NCI-H2227 treated with DMSO at 0.1 percent for 48 hours (cell line): ENCODE data around the gene NSD1.
"Not testable (repeated sequence)": the region's sequence is repeated elsewhere in the genome, so short reads cannot be mapped to it uniquely, and the experiment has no call there.

Experiments used
- DNase-seq: peaks from one replicate; lab custom pipeline; 2025; lab: John Stamatoyannopoulos, UW

NSD1 gene

GRCh38 chr5:177126771-177127170 is 6.8 kb upstream of the NSD1 start:
- no peak for DNase-seq

GRCh38 chr5:177128551-177128981 is 5.0 kb upstream of the NSD1 start:
- DNase-seq, result no peak

DNA sequence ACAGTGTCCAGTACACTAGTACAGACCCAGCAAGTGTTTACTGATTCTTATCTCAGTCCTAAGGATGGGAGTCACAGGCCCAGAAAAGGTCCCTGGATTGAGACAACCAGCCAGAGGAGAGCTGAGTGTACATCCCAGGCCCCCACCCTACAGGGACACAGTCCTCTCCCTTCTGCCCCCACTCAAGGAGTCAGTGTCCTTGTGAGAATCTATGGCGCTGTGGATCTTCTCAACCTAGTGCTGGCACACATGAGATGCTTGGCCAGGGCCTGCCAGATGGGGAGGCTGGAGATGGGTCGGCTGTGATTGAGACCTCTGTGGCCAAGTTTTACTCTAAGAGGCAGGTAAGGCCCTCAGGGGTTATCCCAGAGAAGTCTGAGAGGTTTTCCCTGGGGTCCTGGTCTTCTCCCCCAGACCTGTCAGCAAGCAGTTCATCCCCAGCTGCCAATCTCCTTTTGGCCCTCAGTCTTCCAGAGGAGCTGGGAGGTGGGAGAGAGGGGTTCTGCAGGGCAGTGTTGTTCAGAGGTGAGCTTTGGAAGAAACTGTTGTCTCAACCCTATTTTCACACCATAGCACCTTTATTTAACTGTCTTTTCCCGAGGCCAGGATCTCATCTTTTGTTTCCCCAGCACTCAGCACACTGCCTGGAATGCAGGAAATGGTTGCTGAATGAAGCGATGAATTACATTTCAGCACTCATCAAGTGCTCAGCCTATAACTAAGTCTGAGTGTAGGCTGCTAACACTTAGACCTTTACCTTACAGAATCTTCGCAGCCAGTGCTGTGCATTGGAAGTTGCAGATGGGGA is 3.2 kb upstream of the NSD1 start:
- DNase-seq, result no peak

DNA sequence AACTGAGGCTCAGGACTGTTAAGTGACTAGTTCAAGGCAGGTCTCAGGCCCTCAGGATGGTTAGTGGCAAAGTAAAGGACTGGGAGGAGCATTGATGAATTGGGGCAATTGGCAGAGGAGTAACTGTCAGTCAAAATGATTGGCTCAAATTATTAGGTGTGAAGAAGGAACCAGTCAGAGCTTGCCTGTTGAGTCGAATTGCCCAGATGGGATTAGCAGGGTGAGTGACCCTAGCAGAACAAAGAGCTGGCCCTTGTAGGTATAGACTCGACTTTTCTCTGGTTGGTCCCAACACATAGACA is 2.6 kb upstream of the NSD1 start:
- DNase-seq, result peak; percentile 11

- DNase-seq, result no peak
Measured at GRCh38 chr5:177131352-177132135, 2.0 kb upstream of the NSD1 start.

DNA sequence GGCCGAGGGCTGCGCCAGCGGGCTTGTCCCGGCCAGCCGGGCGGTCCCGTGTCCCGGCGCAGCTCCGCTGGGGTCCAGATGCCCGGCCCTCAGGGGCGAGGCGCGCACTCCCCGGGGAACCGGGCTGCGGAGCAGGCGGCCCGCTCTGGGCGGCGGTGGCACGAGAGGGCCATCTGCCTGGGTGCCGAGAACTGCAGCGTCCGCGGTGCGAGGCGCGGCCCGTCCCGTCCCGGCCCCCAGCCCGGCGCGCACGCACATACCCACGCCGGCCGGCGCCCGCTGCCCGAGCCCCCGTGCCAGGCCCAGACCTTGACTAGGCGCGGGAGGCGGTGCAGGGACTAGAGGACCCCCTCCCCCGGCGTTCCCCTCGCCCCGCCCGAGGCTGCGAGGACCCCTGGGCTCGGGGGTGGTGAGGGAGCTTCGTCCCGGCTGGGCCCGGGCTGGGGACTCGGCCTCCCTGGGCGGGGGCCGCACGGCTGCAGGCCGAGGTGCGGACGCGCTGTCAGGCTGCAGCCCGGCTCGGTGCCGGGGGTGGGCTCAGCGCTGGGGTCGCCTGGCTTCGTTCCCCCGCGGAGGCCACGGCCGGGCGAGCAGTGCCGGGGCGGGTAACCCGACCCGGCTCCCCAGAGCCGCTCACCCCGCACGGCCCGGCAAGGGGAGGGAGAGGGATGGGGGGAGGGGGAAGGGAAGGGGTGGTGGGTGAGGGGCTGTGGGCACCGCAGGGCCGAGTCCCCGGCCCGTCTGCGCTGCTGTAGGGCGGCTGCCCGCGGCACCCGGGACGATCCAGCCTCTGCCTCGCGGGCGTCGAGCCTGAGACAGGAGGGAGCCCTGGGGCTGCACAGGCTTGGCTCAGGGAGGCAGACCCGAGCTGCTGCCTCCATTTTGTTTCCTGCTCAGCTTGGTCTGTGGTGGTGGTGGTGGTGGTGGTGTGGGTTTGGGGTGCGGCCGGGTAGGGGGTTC is 1.2 kb upstream of the NSD1 start:
- no peak for DNase-seq

- no peak for DNase-seq
Measured at GRCh38 chr5:177133853-177134696, 502 bp downstream of the NSD1 start.

- no peak for DNase-seq
Measured at GRCh38 chr5:177134697-177135225, 1.2 kb downstream of the NSD1 start.

- DNase-seq, result no peak
Measured at GRCh38 chr5:177140312-177140711, 6.7 kb downstream of the NSD1 start.

DNA sequence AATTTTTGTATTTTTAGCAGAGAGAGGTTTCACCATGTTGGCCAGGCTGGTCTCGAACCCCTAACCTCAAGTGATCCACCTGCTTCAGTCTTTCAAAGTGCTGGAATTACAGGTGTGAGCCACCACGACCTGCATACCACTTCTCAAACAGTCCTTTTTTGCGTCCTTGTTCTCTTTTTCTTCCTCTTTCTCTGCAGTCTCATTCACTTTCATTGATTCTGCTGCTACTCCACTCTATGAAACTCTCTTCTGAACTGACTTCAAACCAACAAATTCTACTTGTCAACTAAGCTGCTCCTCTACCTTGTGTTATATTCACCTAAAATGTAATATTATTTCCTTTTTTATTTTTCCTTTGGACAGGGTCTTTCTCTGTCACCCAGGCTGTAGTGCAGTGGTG is 7.9 kb downstream of the NSD1 start:
- DNase-seq, result no peak

DNA sequence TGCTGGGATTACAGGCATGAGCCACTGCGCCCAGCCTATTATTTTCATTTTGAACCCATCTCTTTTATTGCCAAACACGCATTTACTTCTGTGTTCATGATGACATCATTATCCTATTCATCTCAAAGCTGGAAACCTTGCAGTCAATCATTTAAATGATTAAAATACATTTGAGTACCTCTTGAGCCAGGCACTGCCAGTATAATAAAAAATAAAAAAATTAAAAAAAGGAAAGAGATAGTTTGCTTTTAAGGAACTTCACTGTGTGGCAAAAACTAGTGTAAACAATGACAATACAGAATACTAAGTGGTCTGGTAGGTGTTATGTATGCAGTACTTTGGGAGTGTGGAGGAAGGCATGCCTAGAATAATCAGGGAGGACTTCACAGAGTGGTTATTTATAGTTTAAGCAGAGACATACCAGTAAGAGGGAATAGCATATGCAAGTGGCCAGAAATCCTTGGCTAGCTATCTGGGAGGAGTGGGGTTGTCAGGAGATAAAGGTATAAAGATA is 8.6 kb downstream of the NSD1 start:
- no peak for DNase-seq

GRCh38 chr5:177142778-177143177 is 9.2 kb downstream of the NSD1 start:
- no peak for DNase-seq

DNA sequence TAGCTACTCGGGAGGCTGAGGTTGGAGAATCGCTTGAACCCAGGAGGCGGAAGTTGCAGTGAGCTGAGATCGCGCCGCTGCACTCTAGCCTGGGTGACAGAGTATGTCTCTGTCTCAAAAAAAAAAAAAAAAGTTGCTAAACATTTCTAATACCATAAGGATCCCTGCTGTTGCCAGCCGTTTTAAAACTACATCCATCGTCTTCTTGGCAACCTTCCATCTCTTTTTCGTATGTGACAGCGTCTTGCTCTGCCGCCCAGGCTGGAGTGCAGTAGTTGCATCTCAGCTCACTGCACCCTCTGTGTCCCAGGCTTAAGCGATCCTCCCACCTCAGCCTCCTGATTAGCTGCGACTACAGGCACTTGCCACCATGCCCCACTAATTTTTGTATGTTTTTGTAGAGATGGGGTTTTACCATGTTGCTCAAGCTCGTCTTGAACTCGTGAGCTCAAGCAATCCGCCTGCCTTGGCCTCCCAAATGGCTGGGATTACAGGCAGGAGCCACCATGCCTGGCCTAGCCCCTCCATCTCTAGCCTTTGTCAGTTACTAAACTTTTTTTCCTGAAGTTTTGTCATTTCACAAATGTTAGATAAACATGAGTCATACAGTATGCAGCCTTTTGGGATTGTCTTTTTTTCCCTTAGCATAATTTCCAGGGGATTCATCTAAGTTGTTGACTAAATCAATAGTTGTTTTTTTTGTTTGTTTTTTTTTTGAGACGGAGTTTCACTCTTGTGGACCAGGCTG is 13.5 kb downstream of the NSD1 start:
- DNase-seq, result no peak

DNA sequence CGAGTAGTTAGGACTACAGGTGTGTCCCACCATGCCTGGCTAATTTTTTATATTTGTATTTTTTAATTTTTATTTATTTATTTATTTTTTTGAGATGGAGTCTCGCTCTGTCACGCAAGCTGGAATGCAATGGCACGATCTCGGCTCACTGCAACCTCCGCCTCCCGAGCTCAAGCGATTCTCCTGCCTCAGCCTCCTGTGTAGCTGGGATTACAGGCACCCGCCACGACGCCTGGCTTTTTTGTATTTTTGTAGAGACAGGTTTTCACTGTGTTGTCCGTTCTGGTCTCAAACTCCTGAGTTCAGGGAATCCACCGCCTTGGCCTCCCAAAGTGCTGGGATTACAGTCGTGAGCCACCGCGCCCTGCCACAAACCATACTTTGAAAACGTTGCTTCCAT is 16.5 kb downstream of the NSD1 start:
- DNase-seq, result not testable (repeated sequence)

DNA sequence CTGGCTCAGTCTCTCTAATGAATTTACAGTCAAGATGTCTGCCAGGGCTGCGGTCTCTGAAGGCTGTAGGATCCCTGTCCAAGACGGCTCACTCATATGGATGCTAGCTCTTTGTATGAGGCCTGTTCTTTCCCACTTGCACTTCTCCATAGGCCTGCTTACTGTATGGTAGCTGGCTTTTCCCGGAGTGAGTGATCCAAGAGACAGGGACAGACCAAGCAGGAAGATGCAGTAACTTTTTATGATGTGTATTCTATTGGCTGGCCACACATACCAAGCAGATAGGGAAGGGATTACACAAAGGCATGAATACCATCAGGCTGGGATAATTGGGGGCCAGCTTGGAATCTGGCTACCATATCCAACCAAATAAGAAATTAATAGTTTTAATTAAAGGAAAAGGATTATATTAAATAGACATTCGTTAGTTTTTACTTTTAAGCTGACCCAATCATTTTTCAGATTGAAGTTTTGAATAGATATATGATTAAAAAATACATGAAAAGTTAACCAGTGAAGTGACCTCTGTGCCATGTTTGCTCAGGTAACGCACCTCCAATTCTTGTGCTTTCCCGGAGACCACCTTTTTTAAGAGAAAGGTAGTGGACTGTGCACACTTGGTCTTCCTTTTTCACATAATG is 20.6 kb downstream of the NSD1 start:
- DNase-seq, result no peak

GRCh38 chr5:177162379-177162778 is 28.8 kb downstream of the NSD1 start:
- no peak for DNase-seq

DNA sequence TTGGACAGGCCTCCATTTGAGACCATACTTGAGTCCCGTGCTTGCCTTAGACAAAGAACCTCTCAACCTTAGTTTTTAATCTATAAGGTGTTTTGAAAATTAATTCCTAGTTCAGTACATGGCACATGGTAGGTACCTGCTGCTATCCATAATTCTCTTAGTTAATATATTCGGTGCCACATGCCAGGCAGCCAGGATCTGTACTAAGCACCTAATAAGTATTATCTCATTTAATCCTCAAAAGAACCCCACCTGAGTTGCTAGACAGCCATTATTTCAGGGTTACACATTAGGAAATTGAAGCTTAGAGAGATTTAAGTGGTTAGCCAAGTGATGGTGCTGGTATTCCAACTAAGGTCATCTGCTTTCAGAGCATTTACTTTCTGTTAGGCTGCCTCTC is 29.9 kb downstream of the NSD1 start:
- DNase-seq, result no peak

GRCh38 chr5:177169271-177169670 is 35.7 kb downstream of the NSD1 start:
- DNase-seq, result no peak

- no peak for DNase-seq
Measured at GRCh38 chr5:177171961-177172360, 38.4 kb downstream of the NSD1 start.

- DNase-seq, result peak; percentile 20
Measured at GRCh38 chr5:177175336-177175735, 41.8 kb downstream of the NSD1 start.
